K562 (cell line): ENCODE data around the gene EXOC2. TPM values are rescaled to one million over a fixed set of nuclear protein-coding genes. Genes with fewer than 3 reads are reported as not detected.

Experiments used
- ATAC-seq: fragments of 200-7000 bp; cut with Tn5 transposase; 3 replicates; pipeline ENCODE4 v1.9.1; 2020; ENCODE audit warnings: moderate library complexity
- BruUV-seq: library from RNA; stranded (reverse); fragments of 400-500 nt; replicated peaks from 2 replicates; lab custom pipeline; 2021; lab: Mats Ljungman, UMichigan
- CTCF ChIA-PET: fragments of 300-600 bp; formaldehyde crosslinking; extraction: SDS; loops from one replicate; lab custom pipeline; 2021; ENCODE audit warnings: low intra/inter-chr PET ratio; lab: Yijun Ruan, JAX
- POLR2A ChIA-PET: fragments of 300-600, 350-650 bp; sonication (Branson Sonifier 250); formaldehyde crosslinking; extraction: SDS; loops from one replicate; lab custom pipeline; 2021; ENCODE audit warnings: antibody characterized with exemption, inconsistent platforms; lab: Yijun Ruan, JAX
- DNase-seq, 4 experiments: peaks; one replicate each; pipeline versions ENCODE4 v3.0.0 to v3.0.0-alpha.2; 2011 to 2018; ENCODE audit warnings: low spot score in 3 of 4, mixed read lengths in 3 of 4; ENCODE audit errors: extremely low read depth in 1 of 4
- FAIRE-seq: peaks from 2 replicates; lab custom pipeline; 2011; peaks lifted over from hg19 to GRCh38; lab: Jason Lieb, UNC
- H2AFZ ChIP-seq: 2 replicates; pipeline ENCODE4 v1.6.0; 2011; ENCODE audit warnings: low read depth, low read length, control low read depth, inconsistent platforms
- H3K27ac ChIP-seq: fragments of 200-600 bp; 3 replicates; pipeline ENCODE4 v1.8.0; 2011; ENCODE audit warnings: low read depth, mild to moderate bottlenecking, control low read depth, inconsistent platforms, low read length, moderate library complexity, mixed read lengths; ENCODE audit errors: extremely low read depth
- H3K27me3 ChIP-seq, 2 experiments: fragments of 300-600 bp in 1 of 2; 2 replicates in 1 of 2; 3 replicates in 1 of 2; pipeline versions ENCODE4 v1.6.0 to v1.8.0; 2011; ENCODE audit warnings: inconsistent platforms in 2 of 2, low read length in 2 of 2, mild to moderate bottlenecking in 1 of 2, mixed read lengths in 1 of 2, moderate library complexity in 1 of 2; ENCODE audit not compliant: control insufficient read depth in 2 of 2, insufficient read depth in 2 of 2
- H3K36me3 ChIP-seq: fragments of 300-600 bp; 3 replicates; pipeline ENCODE4 v1.8.0; 2011; ENCODE audit warnings: mild to moderate bottlenecking, low read length, inconsistent platforms; ENCODE audit not compliant: control insufficient read depth, insufficient read depth
- H3K4me1 ChIP-seq, 2 experiments: fragments of 200-600 bp in 1 of 2; replicated peaks in 1 of 2; 2 replicates in 1 of 2; 3 replicates in 1 of 2; pipeline versions ENCODE4 v1.5.1 to v1.8.0; 2011; ENCODE audit warnings: inconsistent platforms in 2 of 2, low read length in 2 of 2, mild to moderate bottlenecking in 1 of 2, mixed read lengths in 1 of 2, moderate library complexity in 1 of 2; ENCODE audit not compliant: control insufficient read depth in 2 of 2, insufficient read depth in 2 of 2
- H3K4me2 ChIP-seq: 2 replicates; pipeline ENCODE4 v1.6.1; 2011; ENCODE audit warnings: low read length, control low read depth, inconsistent platforms, mixed read lengths; ENCODE audit not compliant: insufficient read depth
- H3K4me3 ChIP-seq: fragments of 200-600 bp; sonication (generic), shearing (Covaris generic); 2 replicates; pipeline ENCODE4 v1.5.1; 2016; ENCODE audit warnings: control low read depth, inconsistent platforms
- H3K79me2 ChIP-seq: fragments of 200-600 bp; 3 replicates; pipeline ENCODE4 v1.8.0; 2011; ENCODE audit warnings: low read length, inconsistent platforms; ENCODE audit not compliant: control insufficient read depth, insufficient read depth
- H3K9ac ChIP-seq, 2 experiments: 2 replicates each; pipeline versions ENCODE4 v1.6.0 to v1.6.1; 2011; ENCODE audit warnings: low read depth in 2 of 2, low read length in 2 of 2, control low read depth in 1 of 2, inconsistent platforms in 1 of 2, mild to moderate bottlenecking in 1 of 2, mixed read lengths in 1 of 2; ENCODE audit not compliant: insufficient read depth in 1 of 2
- H3K9me1 ChIP-seq: one replicate; pipeline ENCODE4 v1.6.0; 2011; ENCODE audit warnings: inconsistent platforms, mild to moderate bottlenecking, low read length, moderate library complexity; ENCODE audit not compliant: control insufficient read depth, insufficient read depth
- H3K9me3 ChIP-seq: replicated peaks from 2 replicates; pipeline ENCODE4 v1.5.1; 2011; ENCODE audit warnings: low read depth, low read length, inconsistent platforms; ENCODE audit not compliant: control insufficient read depth, insufficient read depth
- H4K20me1 ChIP-seq: replicated peaks from 2 replicates; pipeline ENCODE4 v1.6.1; 2011; ENCODE audit warnings: low read length, inconsistent platforms, mixed read lengths; ENCODE audit not compliant: control insufficient read depth, insufficient read depth
- ARID3B ChIP-seq: fragments of 250-450 bp; sonication (Bioruptor Pico); IDR thresholded peaks from 2 replicates; pipeline ENCODE4 v1.4.0; 2020; ENCODE audit warnings: borderline replicate concordance
- NBN ChIP-seq: fragments of 450-650 bp; IDR thresholded peaks from 2 replicates; pipeline ENCODE4 v1.6.1; 2016; ENCODE audit warnings: low read depth, mild to moderate bottlenecking
- NCOA1 ChIP-seq: fragments of 450-650 bp; IDR thresholded peaks from 2 replicates; pipeline ENCODE4 v1.6.1; 2016; ENCODE audit warnings: low read depth
- POU5F1 ChIP-seq: fragments of 150-350 bp; IDR thresholded peaks from 2 replicates; pipeline ENCODE4 v1.6.1; 2014; ENCODE audit warnings: borderline replicate concordance, low read length, low read depth, mild to moderate bottlenecking; ENCODE audit not compliant: partially characterized antibody
- SIRT6 ChIP-seq: IDR thresholded peaks from one replicate; pipeline ENCODE4 v1.6.1; 2012; ENCODE audit warnings: low read depth, mild to moderate bottlenecking, control low read depth, inconsistent platforms, low read length, moderate library complexity
- TEAD4 ChIP-seq, 2 experiments: sonication (generic) in 1 of 2; formaldehyde crosslinking in 1 of 2; IDR thresholded peaks; 2 replicates each; pipeline versions ENCODE4 v1.6.1 to v1.8.0; 2012 to 2022; ENCODE audit warnings: borderline replicate concordance in 1 of 2, inconsistent platforms in 1 of 2, low read length in 1 of 2, mild to moderate bottlenecking in 1 of 2, missing genetic modification reagents in 1 of 2
- ZNF699 ChIP-seq: fragments of 250-450 bp; sonication (Bioruptor Pico); IDR thresholded peaks from 2 replicates; pipeline ENCODE4 v1.8.0; 2021; ENCODE audit warnings: mild to moderate bottlenecking, moderate library complexity; ENCODE audit not compliant: insufficient replicate concordance
- WGBS: fragments of 100-300 bp; shearing (Covaris generic); methylation state at CpG from one replicate; pipeline ENCODE4 v1.1.6; 2016; ENCODE audit warnings: low coverage, mixed read lengths; ENCODE audit not compliant: insufficient coverage; ENCODE audit errors: missing lambda C conversion rate; 5-methylcytosine and 5-hydroxymethylcytosine counted together
- in situ Hi-C: fragments of 300-500 bp; cut with MboI; formaldehyde crosslinking; loops from 4 replicates; pipeline ENCODE4 v1.15.0; 2018; ENCODE audit warnings: inconsistent platforms, mixed read lengths
- intact Hi-C: fragments of 100-400 bp; cut with micrococcal nuclease; formaldehyde crosslinking; loops from 2 replicates; pipeline ENCODE4 v1.14.2; 2022
- polyA plus RNA-seq, 8 experiments: library from polyadenylated mRNA; depleted of rRNA in 4 of 8; stranded (reverse) in 5 of 8; unstranded in 3 of 8; fragments of >200 nt; fragmentation: Nextera tagmentation in 2 of 8; fragmentation: Illumina TruSeq in 1 of 8; extraction: Ambion mirVana in 2 of 8; extraction: Trizol in 1 of 8; gene quantifications; 2 replicates each; pipeline versions ENCODE4 v1.2.1 to v1.2.3, GENCODE V29; 2011 to 2014; ENCODE audit warnings: inconsistent platforms in 1 of 8, missing spikeins in 1 of 8
- total RNA-seq, 7 experiments: library from RNA; depleted of rRNA in 6 of 7; stranded (reverse); fragments of >200 nt in 6 of 7; fragmentation: Illumina TruSeq in 2 of 7; extraction: Trizol in 2 of 7; gene quantifications; 2 replicates each; pipeline versions ENCODE4 v1.2.1 to v1.2.3, GENCODE V29; 2011 to 2021; ENCODE audit warnings: low replicate concordance in 1 of 7
- TF ChIP-seq, protein P1 (sequence below): fragments of 150-350 bp; conservative IDR thresholded peaks from 2 replicates; pipeline ENCODE4 v1.6.1; 2014; ENCODE audit warnings: low read length
- TF ChIP-seq, protein P2 (sequence below): fragments of 450-650 bp; IDR thresholded peaks from 2 replicates; pipeline ENCODE4 v1.6.1; 2014; ENCODE audit warnings: low read depth, mild to moderate bottlenecking, moderate library complexity, borderline replicate concordance
- TF ChIP-seq, protein P3 (sequence below): IDR thresholded peaks from 3 replicates; pipeline ENCODE4 v1.6.1; 2011; ENCODE audit warnings: borderline replicate concordance, mild to moderate bottlenecking; ENCODE audit not compliant: insufficient read length, insufficient read depth

The EXOC2 gene
- total and polyA plus RNA-seq, 9 of the 15 experiments (the other 6 are each of a cell fraction or from before 2014, with no cell fraction given) = 12.2 to 30.2 (median 24.2) TPM

GRCh38 chr6:466564-466963 is 226.4 kb downstream of the EXOC2 start:
- Histone ChIP-seq H3K4me3 (no peak overlapping the region), H3K27ac (no peak overlapping the region), H3K27me3 (peaks cover 74% of the 10 kb centered on the region in 2 experiments), H3K79me2 (no peaks in the 10 kb centered on the region), H2AFZ (no peak overlapping the region), H3K9ac (no peak overlapping the region), H4K20me1 (peaks cover 6% of the 10 kb centered on the region; the same call in 1 of the 2 replicates), H3K9me1 (no peaks in the 10 kb centered on the region), H3K4me2 (no peak overlapping the region), H3K36me3 (no peaks in the 10 kb centered on the region), H3K4me1 (peaks cover 0 to 4% of the 10 kb centered on the region in 2 experiments; a peak in 1 of 5 replicates), H3K9me3 (no peaks in the 10 kb centered on the region)
- in situ Hi-C loops = no loop called here
- WGBS = 5% methylated on average over 18 of the region's 18 CpGs
- POLR2A ChIA-PET = no interaction called here
- FAIRE-seq = no peak
- no peak for DNase-seq
- ATAC-seq = no peak
- CTCF ChIA-PET = no interaction called here
- intact Hi-C loops = no loop called here
- no TSS peak for BruUV-seq
- TF ChIP-seq POU5F1 = no peak
- no peak for TF ChIP-seq ARID3B (CRISPR knock-in tag)
- TF ChIP-seq TEAD4 (IDR thresholded peaks at IDR 0.05; ENCODE audit: low read length) = no peak
- TF ChIP-seq TEAD4 (CRISPR knock-in tag; IDR thresholded peaks at IDR 0.05; ENCODE audit: borderline replicate concordance) = no peak
- TF ChIP-seq NCOA1 = no peak
- TF ChIP-seq, protein P1, sequence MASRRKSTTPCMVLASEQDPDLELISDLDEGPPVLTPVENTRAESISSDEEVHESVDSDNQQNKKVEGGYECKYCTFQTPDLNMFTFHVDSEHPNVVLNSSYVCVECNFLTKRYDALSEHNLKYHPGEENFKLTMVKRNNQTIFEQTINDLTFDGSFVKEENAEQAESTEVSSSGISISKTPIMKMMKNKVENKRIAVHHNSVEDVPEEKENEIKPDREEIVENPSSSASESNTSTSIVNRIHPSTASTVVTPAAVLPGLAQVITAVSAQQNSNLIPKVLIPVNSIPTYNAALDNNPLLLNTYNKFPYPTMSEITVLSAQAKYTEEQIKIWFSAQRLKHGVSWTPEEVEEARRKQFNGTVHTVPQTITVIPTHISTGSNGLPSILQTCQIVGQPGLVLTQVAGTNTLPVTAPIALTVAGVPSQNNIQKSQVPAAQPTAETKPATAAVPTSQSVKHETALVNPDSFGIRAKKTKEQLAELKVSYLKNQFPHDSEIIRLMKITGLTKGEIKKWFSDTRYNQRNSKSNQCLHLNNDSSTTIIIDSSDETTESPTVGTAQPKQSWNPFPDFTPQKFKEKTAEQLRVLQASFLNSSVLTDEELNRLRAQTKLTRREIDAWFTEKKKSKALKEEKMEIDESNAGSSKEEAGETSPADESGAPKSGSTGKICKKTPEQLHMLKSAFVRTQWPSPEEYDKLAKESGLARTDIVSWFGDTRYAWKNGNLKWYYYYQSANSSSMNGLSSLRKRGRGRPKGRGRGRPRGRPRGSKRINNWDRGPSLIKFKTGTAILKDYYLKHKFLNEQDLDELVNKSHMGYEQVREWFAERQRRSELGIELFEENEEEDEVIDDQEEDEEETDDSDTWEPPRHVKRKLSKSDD = no peak
- TF ChIP-seq, protein P2, sequence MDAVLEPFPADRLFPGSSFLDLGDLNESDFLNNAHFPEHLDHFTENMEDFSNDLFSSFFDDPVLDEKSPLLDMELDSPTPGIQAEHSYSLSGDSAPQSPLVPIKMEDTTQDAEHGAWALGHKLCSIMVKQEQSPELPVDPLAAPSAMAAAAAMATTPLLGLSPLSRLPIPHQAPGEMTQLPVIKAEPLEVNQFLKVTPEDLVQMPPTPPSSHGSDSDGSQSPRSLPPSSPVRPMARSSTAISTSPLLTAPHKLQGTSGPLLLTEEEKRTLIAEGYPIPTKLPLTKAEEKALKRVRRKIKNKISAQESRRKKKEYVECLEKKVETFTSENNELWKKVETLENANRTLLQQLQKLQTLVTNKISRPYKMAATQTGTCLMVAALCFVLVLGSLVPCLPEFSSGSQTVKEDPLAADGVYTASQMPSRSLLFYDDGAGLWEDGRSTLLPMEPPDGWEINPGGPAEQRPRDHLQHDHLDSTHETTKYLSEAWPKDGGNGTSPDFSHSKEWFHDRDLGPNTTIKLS = no peak
- TF ChIP-seq, protein P3, sequence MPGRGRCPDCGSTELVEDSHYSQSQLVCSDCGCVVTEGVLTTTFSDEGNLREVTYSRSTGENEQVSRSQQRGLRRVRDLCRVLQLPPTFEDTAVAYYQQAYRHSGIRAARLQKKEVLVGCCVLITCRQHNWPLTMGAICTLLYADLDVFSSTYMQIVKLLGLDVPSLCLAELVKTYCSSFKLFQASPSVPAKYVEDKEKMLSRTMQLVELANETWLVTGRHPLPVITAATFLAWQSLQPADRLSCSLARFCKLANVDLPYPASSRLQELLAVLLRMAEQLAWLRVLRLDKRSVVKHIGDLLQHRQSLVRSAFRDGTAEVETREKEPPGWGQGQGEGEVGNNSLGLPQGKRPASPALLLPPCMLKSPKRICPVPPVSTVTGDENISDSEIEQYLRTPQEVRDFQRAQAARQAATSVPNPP = no peak
- TF ChIP-seq NBN = no peak
- no peak for TF ChIP-seq SIRT6
- no peak for TF ChIP-seq ZNF699
